ENCODE data around the gene AGPS. TPM values are rescaled to one million over a fixed set of nuclear protein-coding genes. Genes with fewer than 3 reads are reported as not detected.

Gene AGPS
- total and polyA plus RNA-seq, 2 donors (not counting 1 experiment from before 2014, with no cell fraction given) = 2.2 to 25.5 TPM

GRCh38 chr2:177573120-177573519 lies 180.5 kb downstream of the AGPS start:
- H3K27ac ChIP-seq (ENCODE audit: low read length in 2 of 2) = no peak overlapping the region
- Mint-ChIP-seq H3K4me3 (no peak overlapping the region), H3K9me3 (ENCODE audit: insufficient read depth) (no peaks in the 10 kb centered on the region), H3K27me3 (no peaks in the 10 kb centered on the region), H3K4me1 (no peaks in the 10 kb centered on the region), H3K27ac (no peak overlapping the region)
- H3K4me1 ChIP-seq (ENCODE audit: control insufficient read depth in 2 of 2, insufficient read depth in 2 of 2, low read length in 2 of 2) = no peaks in the 10 kb centered on the region
- WGBS (ENCODE audit: insufficient coverage) = 67% methylated on average over 1 of the region's 3 CpGs
- CTCF ChIA-PET = no interaction called here
- H3K36me3 ChIP-seq (replicated peaks in 1 of 2; ENCODE audit: control extremely low read depth in 1 of 2, control insufficient read depth in 1 of 2, extremely low read depth in 1 of 2, insufficient read depth in 2 of 2, low read length in 1 of 2) = no peaks in the 10 kb centered on the region
- H3K79me2 ChIP-seq (ENCODE audit: control insufficient read depth, insufficient read depth, low read length) = no peaks in the 10 kb centered on the region
- TF ChIP-seq EZH2 (IDR thresholded peaks at IDR 0.05; ENCODE audit: borderline replicate concordance, insufficient read depth, low read depth, low read length, poor library complexity, severe bottlenecking) (no peak), CTCF (IDR thresholded peaks at IDR 0.05) (no peak)
- intact Hi-C loops (cut with micrococcal nuclease) = no loop called here
- no peak overlapping the region for H3K4me2 ChIP-seq (replicated peaks; ENCODE audit: low read depth, low read length, poor library complexity, severe bottlenecking)
- DNase-seq = no peak
- H3K4me3 ChIP-seq (ENCODE audit: control extremely low read depth in 1 of 5, extremely low read depth in 1 of 5, insufficient read depth in 1 of 5, low read depth in 2 of 5, low read length in 4 of 5) = no peak overlapping the region
- POLR2A ChIA-PET = no interaction called here
- no peak for ATAC-seq (ENCODE audit: low read depth)
- H3K27me3 ChIP-seq (replicated peaks in 1 of 4; ENCODE audit: control extremely low read depth in 1 of 4, control insufficient read depth in 3 of 4, insufficient read depth in 4 of 4, low read length in 3 of 4) = no peaks in the 10 kb centered on the region
- no peak overlapping the region for H2AFZ ChIP-seq (ENCODE audit: insufficient read depth, low read depth, low read length, poor library complexity, severe bottlenecking)
- H4K20me1 ChIP-seq (ENCODE audit: control insufficient read depth, insufficient read depth, low read length, poor library complexity, severe bottlenecking) = no peaks in the 10 kb centered on the region
- H3K9me3 ChIP-seq (ENCODE audit: control extremely low read depth in 1 of 3, control insufficient read depth in 2 of 3, insufficient read depth in 1 of 3, low read length in 2 of 3) = no peaks in the 10 kb centered on the region
- no peak overlapping the region for H3K9ac ChIP-seq (ENCODE audit: low read length)

GRCh38 chr2:177574356-177574755 lies 181.8 kb downstream of the AGPS start:
- Histone ChIP-seq H3K9ac (ENCODE audit: low read length) (no peak overlapping the region), H2AFZ (ENCODE audit: insufficient read depth, low read depth, low read length, poor library complexity, severe bottlenecking) (no peak overlapping the region), H3K4me1 (ENCODE audit: control insufficient read depth in 2 of 2, insufficient read depth in 2 of 2, low read length in 2 of 2) (no peaks in the 10 kb centered on the region), H3K27ac (ENCODE audit: low read length in 2 of 2) (no peak overlapping the region), H4K20me1 (ENCODE audit: control insufficient read depth, insufficient read depth, low read length, poor library complexity, severe bottlenecking) (no peaks in the 10 kb centered on the region), H3K9me3 (ENCODE audit: control extremely low read depth in 1 of 3, control insufficient read depth in 2 of 3, insufficient read depth in 1 of 3, low read length in 2 of 3) (no peaks in the 10 kb centered on the region), H3K79me2 (ENCODE audit: control insufficient read depth, insufficient read depth, low read length) (no peaks in the 10 kb centered on the region), H3K27me3 (replicated peaks in 1 of 4; ENCODE audit: control extremely low read depth in 1 of 4, control insufficient read depth in 3 of 4, insufficient read depth in 4 of 4, low read length in 3 of 4) (no peaks in the 10 kb centered on the region), H3K4me2 (replicated peaks; ENCODE audit: low read depth, low read length, poor library complexity, severe bottlenecking) (no peak overlapping the region), H3K4me3 (ENCODE audit: control extremely low read depth in 1 of 5, extremely low read depth in 1 of 5, insufficient read depth in 1 of 5, low read depth in 2 of 5, low read length in 4 of 5) (no peak overlapping the region), H3K36me3 (replicated peaks in 1 of 2; ENCODE audit: control extremely low read depth in 1 of 2, control insufficient read depth in 1 of 2, extremely low read depth in 1 of 2, insufficient read depth in 2 of 2, low read length in 1 of 2) (no peaks in the 10 kb centered on the region)
- ChIA-PET POLR2A (no interaction called here), CTCF (no interaction called here)
- TF ChIP-seq CTCF (IDR thresholded peaks at IDR 0.05) = no peak
- no peak for TF ChIP-seq EZH2 (IDR thresholded peaks at IDR 0.05; ENCODE audit: borderline replicate concordance, insufficient read depth, low read depth, low read length, poor library complexity, severe bottlenecking)
- H3K4me1 Mint-ChIP-seq = no peaks in the 10 kb centered on the region
- H3K9me3 Mint-ChIP-seq (ENCODE audit: insufficient read depth) = no peaks in the 10 kb centered on the region
- intact Hi-C loops (cut with micrococcal nuclease) = no loop called here
- 88% methylated on average over 6 of the region's 7 CpGs for WGBS (ENCODE audit: insufficient coverage)
- H3K27me3 Mint-ChIP-seq = no peaks in the 10 kb centered on the region
- H3K4me3 Mint-ChIP-seq = no peak overlapping the region
- DNase-seq (no peak), ATAC-seq (ENCODE audit: low read depth) (no peak)
- H3K27ac Mint-ChIP-seq = no peak overlapping the region

All from B cell (primary cell).